ENCODE measurements around the gene NFKBIE. TPM values are rescaled to one million over a fixed set of nuclear protein-coding genes. Genes with fewer than 3 reads are reported as not detected.

NFKBIE gene
- total RNA-seq, 1 experiment from 2014 or later = 7.6 TPM

- Histone ChIP-seq H4K20me1 (ENCODE audit: insufficient read depth) (no peaks in the 10 kb centered on the region), H3K79me2 (ENCODE audit: insufficient read depth, low read length) (no peaks in the 10 kb centered on the region), H2AFZ (ENCODE audit: low read depth, low read length, poor library complexity, severe bottlenecking) (no peak overlapping the region), H3K4me1 (ENCODE audit: control insufficient read depth in 1 of 2, insufficient read depth in 2 of 2, low read length in 2 of 2) (peaks cover 31 to 40% of the 10 kb centered on the region in 2 experiments; a peak in 3 of 4 replicates), H3K9me2 (ENCODE audit: insufficient read depth) (no peaks in the 10 kb centered on the region), H3K4me3 (replicated peaks in 1 of 2; ENCODE audit: low read depth in 1 of 2, low read length in 2 of 2) (no peak overlapping the region), H3K27ac (ENCODE audit: low read depth, low read length) (no peak overlapping the region), H3K27me3 (ENCODE audit: insufficient read depth, low read length) (no peaks in the 10 kb centered on the region), H3K9me3 (ENCODE audit: control insufficient read depth in 1 of 2, insufficient read depth in 1 of 2, low read depth in 1 of 2, low read length in 2 of 2) (no peaks in the 10 kb centered on the region), H3K9ac (ENCODE audit: low read length) (no peak overlapping the region), H3K36me3 (ENCODE audit: control insufficient read depth in 1 of 2, insufficient read depth in 2 of 2, low read length in 2 of 2) (no peaks in the 10 kb centered on the region), H3K4me2 (ENCODE audit: low read length) (no peak overlapping the region)
- POLR2A ChIA-PET = interaction anchor here (4.5 kb wide), 1 partner anchor 29 kb away, joined by 22 read pairs; the partner anchor contains the start of gene HSP90AB1
- no peak for TF ChIP-seq MAX (IDR thresholded peaks at IDR 0.05)
- TF ChIP-seq EGR1 (IDR thresholded peaks at IDR 0.05; ENCODE audit: low read depth) = no peak
- TF ChIP-seq RAD21 (IDR thresholded peaks at IDR 0.05; ENCODE audit: low read depth) = no peak
- no peak for TF ChIP-seq REST (IDR thresholded peaks at IDR 0.05; ENCODE audit: low read depth)
- TF ChIP-seq SRF (IDR thresholded peaks at IDR 0.05; ENCODE audit: low read depth) = no peak
- TF ChIP-seq YY1 (IDR thresholded peaks at IDR 0.05; ENCODE audit: extremely low read depth, insufficient replicate concordance, low read depth, low read length) = no peak
- no peak for TF ChIP-seq ELF1 (IDR thresholded peaks at IDR 0.05; ENCODE audit: borderline replicate concordance, low read depth)
- no peak for TF ChIP-seq ZBTB33 (IDR thresholded peaks at IDR 0.05; ENCODE audit: extremely low read depth, insufficient replicate concordance, low read length)
- no peak for TF ChIP-seq CTCF (IDR thresholded peaks at IDR 0.05 in 2 of 3, conservative IDR thresholded peaks at IDR 0.05 in 1 of 3; ENCODE audit: borderline replicate concordance in 1 of 3, insufficient read depth in 1 of 3, low read depth in 2 of 3, low read length in 2 of 3)
- no peak for TF ChIP-seq CEBPB (IDR thresholded peaks at IDR 0.05; ENCODE audit: low read depth)
- no peak for DNase-seq (ENCODE audit: low read depth, low spot score)
- RAD21 ChIA-PET (ENCODE audit: low non-redundant PET in 1 of 2, low total read pairs in 2 of 2, uncharacterized antibody in 2 of 2, unreplicated experiment in 2 of 2) = no interaction called here
- no TSS peak for BruUV-seq (replicated peaks)
- no peak for ATAC-seq
- CTCF ChIA-PET = no interaction called here
- intact Hi-C loops (cut with micrococcal nuclease) = no loop called here
Measured at GRCh38 chr6:44217332-44218143, 47.8 kb downstream of the NFKBIE start.

Measured in HCT116 (cell line).